ENCODE results near the gene RNF38.

DNA sequence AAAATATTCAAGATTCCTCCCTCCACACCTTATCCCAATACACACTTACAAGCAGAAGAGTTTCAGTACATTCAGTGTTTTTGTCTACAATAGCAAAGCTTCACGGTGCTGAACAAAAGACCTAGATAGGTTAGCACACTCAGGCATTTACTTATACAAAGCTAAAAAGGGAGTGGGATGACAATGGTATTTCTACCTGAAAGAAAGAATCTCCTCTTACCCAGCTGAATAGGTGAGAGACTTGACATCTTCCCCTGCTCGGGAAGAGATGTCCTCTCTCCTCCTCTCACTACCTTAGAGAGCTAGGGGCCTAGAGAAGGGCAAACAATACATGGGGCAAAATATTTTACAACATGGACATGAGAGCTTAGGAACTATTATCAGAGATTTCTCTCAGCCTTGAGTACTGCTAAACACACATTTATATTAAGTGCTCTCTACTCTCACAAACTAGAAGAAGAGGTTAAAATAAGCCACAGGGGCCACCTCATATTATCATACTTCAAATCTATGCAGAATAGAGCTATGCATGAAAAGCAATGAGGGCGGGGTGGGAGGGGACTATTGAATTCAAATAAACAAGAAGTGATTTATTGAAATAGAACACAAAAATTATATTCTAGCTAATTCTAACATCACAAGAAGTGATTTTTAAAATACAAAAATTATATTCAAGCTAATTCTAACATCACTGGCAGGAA lies 38.6 kb upstream of the RNF38 start:
- TF ChIP-seq, protein P1, sequence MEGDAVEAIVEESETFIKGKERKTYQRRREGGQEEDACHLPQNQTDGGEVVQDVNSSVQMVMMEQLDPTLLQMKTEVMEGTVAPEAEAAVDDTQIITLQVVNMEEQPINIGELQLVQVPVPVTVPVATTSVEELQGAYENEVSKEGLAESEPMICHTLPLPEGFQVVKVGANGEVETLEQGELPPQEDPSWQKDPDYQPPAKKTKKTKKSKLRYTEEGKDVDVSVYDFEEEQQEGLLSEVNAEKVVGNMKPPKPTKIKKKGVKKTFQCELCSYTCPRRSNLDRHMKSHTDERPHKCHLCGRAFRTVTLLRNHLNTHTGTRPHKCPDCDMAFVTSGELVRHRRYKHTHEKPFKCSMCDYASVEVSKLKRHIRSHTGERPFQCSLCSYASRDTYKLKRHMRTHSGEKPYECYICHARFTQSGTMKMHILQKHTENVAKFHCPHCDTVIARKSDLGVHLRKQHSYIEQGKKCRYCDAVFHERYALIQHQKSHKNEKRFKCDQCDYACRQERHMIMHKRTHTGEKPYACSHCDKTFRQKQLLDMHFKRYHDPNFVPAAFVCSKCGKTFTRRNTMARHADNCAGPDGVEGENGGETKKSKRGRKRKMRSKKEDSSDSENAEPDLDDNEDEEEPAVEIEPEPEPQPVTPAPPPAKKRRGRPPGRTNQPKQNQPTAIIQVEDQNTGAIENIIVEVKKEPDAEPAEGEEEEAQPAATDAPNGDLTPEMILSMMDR (IDR thresholded peaks at IDR 0.05), result no peak
- no peak for TF ChIP-seq POLR2A (IDR thresholded peaks at IDR 0.05)

Data from lower leg skin (tissue), 3 donors.